AG04450 (cell line): ENCODE results near the gene IL1R2. TPM values are rescaled to one million over a fixed set of nuclear protein-coding genes. Genes with fewer than 3 reads are reported as not detected.

Experiments used
- CTCF ChIA-PET: fragments of 300-600, 350-600 bp; formaldehyde crosslinking; extraction: SDS; loops from one replicate; lab custom pipeline; 2022; ENCODE audit warnings: antibody characterized with exemption, inconsistent platforms; lab: Charles Lee
- POLR2A ChIA-PET: fragments of 350-600 bp; formaldehyde crosslinking; extraction: SDS; loops from one replicate; lab custom pipeline; 2021; ENCODE audit warnings: antibody characterized with exemption, inconsistent platforms; lab: Yijun Ruan, JAX
- DNase-seq: peaks from one replicate; pipeline ENCODE4 v3.0.0-alpha.2; 2011; ENCODE audit warnings: low read depth, low spot score
- H3K27ac ChIP-seq: one replicate; pipeline ENCODE4 v1.5.1; 2012; ENCODE audit warnings: low read depth, low read length, control low read depth
- H3K27me3 ChIP-seq: one replicate; pipeline ENCODE4 v1.6.0; 2012; ENCODE audit warnings: low read length; ENCODE audit not compliant: control insufficient read depth, insufficient read depth
- H3K4me3 ChIP-seq: 2 replicates; pipeline ENCODE4 v1.5.1; 2011; ENCODE audit warnings: mild to moderate bottlenecking, low read depth, low read length, control low read depth
- H3K9me3 ChIP-seq: 2 replicates; pipeline ENCODE4 v1.5.1; 2012; ENCODE audit warnings: low read length; ENCODE audit not compliant: control insufficient read depth, insufficient read depth
- polyA plus RNA-seq: library from polyadenylated mRNA; depleted of rRNA; stranded (reverse); fragments of >200 nt; gene quantifications from 2 replicates; pipeline ENCODE4 v1.2.3, GENCODE V29; 2011
- TF ChIP-seq, protein P1 (sequence below): IDR thresholded peaks from 2 replicates; pipeline ENCODE4 v1.5.1; 2011; ENCODE audit warnings: low read depth, low read length, control low read depth, inconsistent platforms

Gene IL1R2
- polyA plus RNA-seq, 1 experiment = 0.41 TPM

DNA sequence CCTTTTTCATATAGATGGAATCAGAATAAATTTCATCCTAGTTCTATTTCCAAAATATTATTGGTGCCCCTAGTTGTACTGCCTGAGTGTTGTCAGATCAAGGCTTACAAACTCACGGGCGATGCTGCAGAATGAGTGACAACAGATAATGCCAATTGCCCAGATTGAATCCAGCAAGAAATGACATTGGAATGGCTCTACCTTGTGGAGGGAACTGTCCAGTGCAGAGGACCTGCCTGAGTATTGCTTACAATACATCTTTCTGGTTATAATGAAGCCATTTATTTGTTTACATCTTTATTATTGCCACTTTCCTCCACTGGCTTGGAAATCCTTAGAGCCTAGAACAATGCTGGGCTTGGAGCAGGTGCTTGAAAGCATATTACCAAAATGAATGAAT is 7.8 kb upstream of the IL1R2 start:
- no peak for DNase-seq
- H3K9me3 ChIP-seq = no peaks in the 10 kb centered on the region; the same call in 1 of the 2 replicates

DNA sequence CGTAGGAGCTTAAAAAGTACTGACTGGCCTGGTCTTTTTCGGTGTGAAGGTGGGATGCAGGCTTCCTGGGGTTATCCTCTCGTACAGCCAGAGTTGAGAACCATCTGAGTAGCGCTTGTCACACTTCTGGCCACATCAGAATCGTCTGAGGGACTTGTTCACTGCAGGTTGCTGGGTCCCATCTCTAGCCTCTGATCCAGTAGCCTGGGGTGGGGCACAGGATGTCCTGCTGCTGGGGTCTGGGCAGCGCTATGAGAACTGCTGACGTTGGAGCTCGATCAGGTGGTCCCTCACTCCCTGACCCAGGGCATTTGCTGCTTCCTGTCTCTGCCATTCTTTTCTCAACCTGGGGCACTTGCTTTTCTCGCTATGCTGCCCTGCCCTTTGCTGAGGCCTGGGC is 7.1 kb upstream of the IL1R2 start:
- POLR2A ChIA-PET = no interaction called here
- no peaks in the 10 kb centered on the region; the same call in 1 of the 2 replicates for H3K9me3 ChIP-seq
- no peak for DNase-seq
- peaks cover 13% of the 10 kb centered on the region for H3K27me3 ChIP-seq
- TF ChIP-seq, protein P1, sequence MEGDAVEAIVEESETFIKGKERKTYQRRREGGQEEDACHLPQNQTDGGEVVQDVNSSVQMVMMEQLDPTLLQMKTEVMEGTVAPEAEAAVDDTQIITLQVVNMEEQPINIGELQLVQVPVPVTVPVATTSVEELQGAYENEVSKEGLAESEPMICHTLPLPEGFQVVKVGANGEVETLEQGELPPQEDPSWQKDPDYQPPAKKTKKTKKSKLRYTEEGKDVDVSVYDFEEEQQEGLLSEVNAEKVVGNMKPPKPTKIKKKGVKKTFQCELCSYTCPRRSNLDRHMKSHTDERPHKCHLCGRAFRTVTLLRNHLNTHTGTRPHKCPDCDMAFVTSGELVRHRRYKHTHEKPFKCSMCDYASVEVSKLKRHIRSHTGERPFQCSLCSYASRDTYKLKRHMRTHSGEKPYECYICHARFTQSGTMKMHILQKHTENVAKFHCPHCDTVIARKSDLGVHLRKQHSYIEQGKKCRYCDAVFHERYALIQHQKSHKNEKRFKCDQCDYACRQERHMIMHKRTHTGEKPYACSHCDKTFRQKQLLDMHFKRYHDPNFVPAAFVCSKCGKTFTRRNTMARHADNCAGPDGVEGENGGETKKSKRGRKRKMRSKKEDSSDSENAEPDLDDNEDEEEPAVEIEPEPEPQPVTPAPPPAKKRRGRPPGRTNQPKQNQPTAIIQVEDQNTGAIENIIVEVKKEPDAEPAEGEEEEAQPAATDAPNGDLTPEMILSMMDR = no peak
- H3K27ac ChIP-seq = no peak overlapping the region
- CTCF ChIA-PET = interaction anchor here (0.6 to 1.4 kb wide), 4 partner anchors 10 to 101 kb away, joined by 3 to 7 read pairs (median 4); no protein-coding TSS in a partner anchor
- no peak overlapping the region for H3K4me3 ChIP-seq

More for the DNA sequence above, 7.8 kb upstream of the IL1R2 start:
- Histone ChIP-seq H3K4me3 (no peak overlapping the region), H3K27ac (no peak overlapping the region), H3K27me3 (peaks cover 13% of the 10 kb centered on the region)
- POLR2A ChIA-PET = no interaction called here
- CTCF ChIA-PET = interaction anchor here (1.3 to 1.4 kb wide), 3 partner anchors 22 to 100 kb away, joined by 3 to 7 read pairs (median 6); no protein-coding TSS in a partner anchor
- TF ChIP-seq, protein P1 = peak; percentile 46

GRCh38 chr2:101985101-101985792 is 6.5 kb upstream of the IL1R2 start:
- ChIA-PET CTCF (interaction anchor here (1.3 kb wide), 2 partner anchors 21 to 102 kb away, joined by 6 to 7 read pairs; no protein-coding TSS in a partner anchor), POLR2A (no interaction called here)
- TF ChIP-seq, protein P1 = no peak
- no peak overlapping the region for H3K27ac ChIP-seq
- no peak overlapping the region for H3K4me3 ChIP-seq
- H3K27me3 ChIP-seq = peaks cover 13% of the 10 kb centered on the region
- no peaks in the 10 kb centered on the region; the same call in 1 of the 2 replicates for H3K9me3 ChIP-seq
- no peak for DNase-seq

DNA sequence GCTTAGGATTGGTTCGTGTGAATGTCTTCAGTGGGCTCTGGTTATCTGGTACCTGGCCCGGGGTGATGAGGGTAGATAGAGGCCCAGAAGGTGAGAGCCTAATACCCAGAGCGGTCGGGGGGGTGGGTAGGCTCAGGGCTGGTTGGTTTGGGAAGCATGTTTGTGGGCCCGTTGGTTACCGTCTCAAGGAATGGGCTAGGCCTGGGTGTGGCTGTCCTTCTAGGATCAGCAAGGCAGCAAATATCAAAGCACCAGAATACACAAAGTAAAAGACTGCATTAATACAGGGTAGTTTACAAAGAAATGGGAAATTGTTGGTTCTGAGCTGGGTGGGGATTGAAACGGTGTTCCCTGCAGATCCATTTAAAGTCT is 6.0 kb upstream of the IL1R2 start:
- ChIA-PET POLR2A (no interaction called here), CTCF (no interaction called here)
- DNase-seq = no peak
- H3K9me3 ChIP-seq = no peaks in the 10 kb centered on the region; the same call in 1 of the 2 replicates
- TF ChIP-seq, protein P1 = no peak
- H3K27me3 ChIP-seq = peaks cover 14% of the 10 kb centered on the region
- no peak overlapping the region for H3K27ac ChIP-seq
- no peak overlapping the region for H3K4me3 ChIP-seq

- no peak overlapping the region for H3K4me3 ChIP-seq
- POLR2A ChIA-PET = no interaction called here
- DNase-seq = no peak
- no peaks in the 10 kb centered on the region; the same call in 1 of the 2 replicates for H3K9me3 ChIP-seq
- H3K27ac ChIP-seq = no peak overlapping the region
- CTCF ChIA-PET = interaction anchor here (0.7 kb wide), 1 partner anchor 391 kb away, joined by 3 read pairs; no protein-coding TSS in a partner anchor
- peaks cover 20% of the 10 kb centered on the region for H3K27me3 ChIP-seq
- TF ChIP-seq, protein P1 = no peak
Measured at GRCh38 chr2:101986376-101986775, 5.4 kb upstream of the IL1R2 start.
